Natural killer cell (primary cell): ENCODE measurements around the gene DCAF5. TPM values are rescaled to one million over a fixed set of nuclear protein-coding genes. Genes with fewer than 3 reads are reported as not detected.

Experiments
- ATAC-seq, 3 donors: fragments of 150-1000 bp in 2 of 3; fragments of 200-7000 bp in 1 of 3; cut with Tn5 transposase; 1 replicate in 1 of 3; 2 replicates in 2 of 3; pipeline ENCODE4 v1.10.0; 2021; ENCODE audit warnings: mild to moderate bottlenecking in 2 of 3, moderate library complexity in 2 of 3
- DNase-seq, 2 donors: peaks; one replicate each; pipeline versions ENCODE4 v3.0.0 to v3.0.0-alpha.2; 2013 to 2021; ENCODE audit warnings: mixed read lengths in 1 of 2
- H3K27ac ChIP-seq: one replicate; pipeline ENCODE4 v1.5.1; 2013; ENCODE audit warnings: mild to moderate bottlenecking, low read length
- H3K27me3 ChIP-seq: one replicate; pipeline ENCODE4 v1.6.1; 2013; ENCODE audit warnings: low read length; ENCODE audit not compliant: control insufficient read depth, insufficient read depth
- H3K36me3 ChIP-seq: one replicate; pipeline ENCODE4 v1.6.1; 2013; ENCODE audit warnings: low read length; ENCODE audit not compliant: control insufficient read depth, insufficient read depth
- H3K4me1 ChIP-seq: one replicate; pipeline ENCODE4 v1.6.1; 2013; ENCODE audit warnings: low read length; ENCODE audit not compliant: control insufficient read depth, insufficient read depth
- H3K4me3 ChIP-seq: one replicate; pipeline ENCODE4 v1.5.1; 2013; ENCODE audit warnings: low read length
- H3K9me3 ChIP-seq: one replicate; pipeline ENCODE4 v1.6.1; 2013; ENCODE audit warnings: low read length; ENCODE audit not compliant: control insufficient read depth, insufficient read depth
- H3K27ac Mint-ChIP-seq, 2 donors: one replicate each; pipeline ENCODE4 v1.8.0; 2022; ENCODE audit warnings: mild to moderate bottlenecking in 2 of 2, mixed read lengths in 2 of 2, moderate library complexity in 1 of 2
- H3K27me3 Mint-ChIP-seq, 2 donors: one replicate each; pipeline ENCODE4 v1.8.0; 2022; ENCODE audit warnings: low read depth in 2 of 2, mixed read lengths in 2 of 2
- H3K36me3 Mint-ChIP-seq: one replicate; pipeline ENCODE4 v1.8.0; 2022; ENCODE audit warnings: mixed read lengths
- H3K4me1 Mint-ChIP-seq, 2 donors: one replicate each; pipeline ENCODE4 v1.8.0; 2022; ENCODE audit warnings: mixed read lengths in 2 of 2
- H3K4me3 Mint-ChIP-seq: one replicate; pipeline ENCODE4 v1.8.0; 2022; ENCODE audit warnings: mild to moderate bottlenecking, moderate library complexity, mixed read lengths
- H3K9me3 Mint-ChIP-seq, 2 donors: one replicate each; pipeline ENCODE4 v1.8.0; 2022; ENCODE audit warnings: mixed read lengths in 2 of 2
- CTCF ChIP-seq: fragments of 200-600 bp; IDR thresholded peaks from one replicate; pipeline ENCODE4 v1.8.0; 2022; ENCODE audit warnings: antibody characterized with exemption
- WGBS: methylation state at CpG from one replicate; pipeline ENCODE4 v1.1.7; 2013; ENCODE audit warnings: missing lambda C conversion rate; ENCODE audit not compliant: insufficient coverage; 5-methylcytosine and 5-hydroxymethylcytosine counted together
- intact Hi-C: fragments of 100-400 bp; cut with micrococcal nuclease; formaldehyde crosslinking; loops from one replicate; pipeline ENCODE4 v1.14.2; 2022
- total RNA-seq, 4 donors: library from RNA; stranded (reverse); fragments of 120-200 nt in 1 of 4; gene quantifications; one replicate each; pipeline versions ENCODE4 v1.2.3 to v1.2.4, GENCODE V29; 2013 to 2022

DCAF5 gene
- total RNA-seq, 3 donors from 2014 or later (not counting 1 experiment from before 2014, with no cell fraction given), result 92.0 to 112 (median 99.2) TPM

- TF ChIP-seq CTCF, result no peak
- DNase-seq (no peak), ATAC-seq (no peak)
- no peaks in the 10 kb centered on the region for H3K4me1 ChIP-seq
- H3K9me3 Mint-ChIP-seq, result no peaks in the 10 kb centered on the region
- H3K27me3 Mint-ChIP-seq, result no peaks in the 10 kb centered on the region
- H3K27ac Mint-ChIP-seq, result peak overlapping the region in 1 of 2 donors; percentile 7
- H3K4me1 Mint-ChIP-seq, result peaks cover 32 to 45% of the 10 kb centered on the region in 2 donors
- H3K4me3 ChIP-seq, result no peak overlapping the region
- H3K27ac ChIP-seq, result no peak overlapping the region
- H3K36me3 ChIP-seq, result peaks cover 36% of the 10 kb centered on the region
- no peaks in the 10 kb centered on the region for H3K9me3 ChIP-seq
- H3K27me3 ChIP-seq, result no peaks in the 10 kb centered on the region
- intact Hi-C loops, result no loop called here
- H3K4me3 Mint-ChIP-seq, result no peak overlapping the region
- 51% methylated on average over 4 of the region's 4 CpGs for WGBS
- peaks cover 24% of the 10 kb centered on the region for H3K36me3 Mint-ChIP-seq
Measured at GRCh38 chr14:69052181-69052601, 100.7 kb downstream of the DCAF5 start.

GRCh38 chr14:69050240-69051184 is 102.4 kb downstream of the DCAF5 start:
- H3K4me3 Mint-ChIP-seq, result no peak overlapping the region
- Histone ChIP-seq H3K4me3 (no peak overlapping the region), H3K27ac (no peak overlapping the region), H3K27me3 (no peaks in the 10 kb centered on the region), H3K4me1 (no peaks in the 10 kb centered on the region), H3K36me3 (peaks cover 28% of the 10 kb centered on the region), H3K9me3 (no peaks in the 10 kb centered on the region)
- no peaks in the 10 kb centered on the region for H3K9me3 Mint-ChIP-seq
- WGBS, result 81% methylated on average over 5 of the region's 6 CpGs
- intact Hi-C loops, result no loop called here
- DNase-seq (no peak), ATAC-seq (no peak)
- H3K4me1 Mint-ChIP-seq, result peaks cover 24 to 28% of the 10 kb centered on the region in 2 donors
- peaks cover 24% of the 10 kb centered on the region for H3K36me3 Mint-ChIP-seq
- H3K27ac Mint-ChIP-seq, result peak overlapping the region; percentile 8 to 59
- no peak for TF ChIP-seq CTCF
- H3K27me3 Mint-ChIP-seq, result no peaks in the 10 kb centered on the region

GRCh38 chr14:69049675-69050074 is 103.2 kb downstream of the DCAF5 start:
- 68% methylated on average over 2 of the region's 2 CpGs for WGBS
- H3K9me3 ChIP-seq, result no peaks in the 10 kb centered on the region
- peaks cover 20% of the 10 kb centered on the region for H3K36me3 Mint-ChIP-seq
- H3K9me3 Mint-ChIP-seq, result no peaks in the 10 kb centered on the region
- no peak overlapping the region for H3K4me3 Mint-ChIP-seq
- DNase-seq, result no peak
- H3K4me3 ChIP-seq, result no peak overlapping the region
- no peak for TF ChIP-seq CTCF
- no peaks in the 10 kb centered on the region for H3K27me3 ChIP-seq
- no peaks in the 10 kb centered on the region for H3K4me1 ChIP-seq
- H3K36me3 ChIP-seq, result peaks cover 20% of the 10 kb centered on the region
- ATAC-seq, result no peak
- no peaks in the 10 kb centered on the region for H3K27me3 Mint-ChIP-seq
- H3K27ac ChIP-seq, result no peak overlapping the region
- H3K27ac Mint-ChIP-seq, result peak overlapping the region in 1 of 2 donors; percentile 37
- peaks cover 20 to 27% of the 10 kb centered on the region in 2 donors for H3K4me1 Mint-ChIP-seq
- intact Hi-C loops, result no loop called here
